ENCODE measurements around the gene ZBED4.

ZBED4 gene

DNA sequence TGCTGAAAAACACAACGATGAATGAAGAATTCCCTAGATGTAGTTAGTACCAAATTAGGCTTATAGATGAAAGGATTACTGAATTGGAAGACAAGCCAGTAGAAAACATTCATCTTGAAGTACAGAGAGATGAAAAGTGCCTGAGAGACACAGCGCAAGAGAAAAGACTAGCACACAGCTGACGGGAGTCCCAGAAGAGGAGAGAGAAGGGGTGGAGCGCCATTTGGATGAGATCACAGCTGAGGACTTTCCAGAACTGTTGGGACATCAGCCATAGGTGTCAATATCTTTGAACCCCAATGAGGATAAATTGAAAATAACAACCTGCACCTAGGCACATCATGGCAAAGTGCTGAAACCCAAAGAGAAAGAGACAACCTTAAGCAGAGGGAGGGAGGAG is 39.4 kb downstream of the ZBED4 start:
- peaks cover 64% of the 10 kb centered on the region for H3K36me3 Mint-ChIP-seq
- no peak overlapping the region for H3K4me3 Mint-ChIP-seq
- DNase-seq (ENCODE audit: low spot score in 2 of 2) (no peak), ATAC-seq (no peak)
- peaks cover 7% of the 10 kb centered on the region for H3K4me1 Mint-ChIP-seq
- H3K9me3 Mint-ChIP-seq, result no peaks in the 10 kb centered on the region
- no peak overlapping the region for H3K27ac Mint-ChIP-seq

DNA sequence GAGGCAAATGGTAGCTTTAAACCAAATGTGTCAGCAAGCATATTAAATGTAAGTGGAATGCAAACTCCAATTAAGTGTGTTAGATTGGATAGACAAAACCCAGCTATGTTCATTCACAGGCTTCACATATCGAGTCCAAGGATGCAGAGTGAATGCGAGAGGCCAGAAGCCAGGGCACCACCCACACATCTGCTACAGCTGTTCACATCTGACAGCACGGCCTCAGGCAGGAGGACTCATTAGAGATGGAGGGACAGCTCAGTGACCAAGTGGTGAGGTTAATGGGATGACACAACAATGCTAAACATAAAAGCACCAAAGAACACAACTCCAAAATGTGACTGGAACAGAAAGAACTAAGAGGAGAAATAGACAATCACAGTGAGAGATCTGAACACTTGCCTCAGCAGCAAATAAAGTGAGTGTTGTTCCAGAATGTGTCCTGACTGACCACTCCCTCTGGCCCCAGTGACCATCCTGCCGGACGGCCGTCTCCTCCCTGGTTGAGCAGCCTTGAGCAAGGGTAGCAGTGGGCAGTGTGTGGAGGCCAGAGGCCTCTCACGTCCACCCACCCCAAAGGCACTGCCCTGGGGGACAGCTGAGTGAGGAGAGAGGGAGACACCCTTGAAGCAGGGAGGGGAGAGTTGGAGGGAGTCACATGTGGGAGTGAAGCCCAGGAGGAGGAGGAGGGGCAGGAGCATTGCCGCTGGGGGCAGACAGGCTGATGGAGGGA is 40.8 kb downstream of the ZBED4 start:
- ATAC-seq (no peak), DNase-seq (ENCODE audit: low spot score in 2 of 2) (no peak)
- peak overlapping the region; percentile 71 for H3K27ac Mint-ChIP-seq
- H3K36me3 Mint-ChIP-seq, result peaks cover 60% of the 10 kb centered on the region
- no peak overlapping the region for H3K4me3 Mint-ChIP-seq
- no peaks in the 10 kb centered on the region for H3K9me3 Mint-ChIP-seq
- peaks cover 7% of the 10 kb centered on the region for H3K4me1 Mint-ChIP-seq

DNA sequence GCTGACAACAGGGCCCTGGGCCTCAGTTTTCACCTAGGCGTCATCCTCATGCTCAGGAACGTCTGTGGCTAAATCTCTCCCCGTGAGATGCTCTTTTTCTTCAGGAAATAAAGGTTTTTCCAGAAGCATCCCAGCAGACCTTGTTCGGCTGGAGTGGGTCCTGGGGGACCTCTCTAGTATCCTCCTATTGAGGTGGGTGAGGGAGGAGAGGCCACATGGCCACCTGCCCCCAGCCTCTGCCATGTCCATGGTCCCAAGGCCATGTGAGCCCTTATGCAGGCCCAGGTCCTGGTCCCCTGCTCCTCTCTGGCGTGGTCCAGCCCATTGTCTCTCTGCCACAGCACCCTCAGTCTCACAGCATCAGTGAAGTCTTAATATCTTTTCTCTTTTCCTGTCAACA is 42.6 kb downstream of the ZBED4 start:
- Mint-ChIP-seq H3K36me3 (peaks cover 59% of the 10 kb centered on the region), H3K4me3 (no peak overlapping the region), H3K27ac (no peak overlapping the region), H3K9me3 (no peaks in the 10 kb centered on the region), H3K4me1 (peaks cover 14% of the 10 kb centered on the region)
- ATAC-seq, result peak; percentile 8
- DNase-seq (ENCODE audit: low spot score in 2 of 2), result no peak

DNA sequence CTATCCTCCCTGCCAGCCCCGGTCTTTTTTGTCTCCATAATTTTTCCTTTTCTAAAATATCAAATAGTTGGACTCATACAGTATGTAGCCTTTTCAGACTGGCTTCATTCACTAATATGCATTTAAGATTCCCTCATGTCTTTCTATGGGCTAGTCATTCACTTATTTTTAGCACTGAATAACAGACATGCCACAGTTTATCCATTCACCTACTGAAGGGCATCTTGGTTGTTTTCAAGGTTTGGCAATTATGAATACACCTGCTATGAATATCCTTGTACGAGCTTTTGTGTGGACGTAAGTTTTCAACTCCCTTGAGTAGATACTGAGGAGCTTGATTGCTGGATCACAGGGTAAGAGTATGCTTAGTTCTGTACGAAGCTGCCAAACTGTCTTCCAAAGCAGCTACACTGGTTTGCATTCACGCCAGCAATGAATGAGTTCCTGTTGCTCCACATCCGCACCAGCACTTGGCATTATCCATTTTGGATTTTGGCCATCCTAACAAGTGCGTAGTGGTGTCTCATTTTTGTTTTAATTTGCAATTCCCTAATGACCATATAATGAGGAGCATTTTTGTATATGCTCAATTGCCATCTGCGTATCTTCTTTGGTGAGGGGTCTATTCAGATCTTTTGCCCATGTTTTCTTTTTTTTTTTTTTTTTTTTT is 43.5 kb downstream of the ZBED4 start:
- peaks cover 56% of the 10 kb centered on the region for H3K36me3 Mint-ChIP-seq
- H3K9me3 Mint-ChIP-seq, result no peaks in the 10 kb centered on the region
- no peak for DNase-seq (ENCODE audit: low spot score in 2 of 2)
- ATAC-seq, result no peak
- peaks cover 18% of the 10 kb centered on the region for H3K4me1 Mint-ChIP-seq
- peak overlapping the region; percentile 26 for H3K27ac Mint-ChIP-seq
- H3K4me3 Mint-ChIP-seq, result no peak overlapping the region

DNA sequence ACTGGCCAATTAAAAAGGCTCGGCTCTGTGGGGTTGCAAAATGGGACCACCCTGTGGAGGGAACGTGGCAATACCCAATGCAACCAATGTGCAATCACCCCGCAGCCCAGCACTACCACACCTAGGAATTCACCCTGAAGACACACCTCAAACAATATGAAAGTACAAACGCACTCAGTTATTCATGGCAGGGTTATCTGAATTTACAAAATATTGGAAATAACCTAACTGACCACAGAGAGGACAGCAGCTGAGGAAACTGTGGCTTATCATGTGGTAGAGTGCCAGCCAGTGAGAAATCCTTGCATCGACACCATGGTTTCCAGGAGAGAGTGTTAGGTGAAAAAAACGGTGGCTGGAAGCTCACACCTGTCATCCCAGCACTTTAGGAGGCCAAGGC is 45.9 kb downstream of the ZBED4 start:
- DNase-seq (ENCODE audit: low spot score in 2 of 2), result no peak
- Mint-ChIP-seq H3K9me3 (no peaks in the 10 kb centered on the region), H3K36me3 (peaks cover 63% of the 10 kb centered on the region), H3K27ac (no peak overlapping the region), H3K4me1 (peaks cover 14% of the 10 kb centered on the region), H3K4me3 (no peak overlapping the region)
- ATAC-seq, result no peak

DNA sequence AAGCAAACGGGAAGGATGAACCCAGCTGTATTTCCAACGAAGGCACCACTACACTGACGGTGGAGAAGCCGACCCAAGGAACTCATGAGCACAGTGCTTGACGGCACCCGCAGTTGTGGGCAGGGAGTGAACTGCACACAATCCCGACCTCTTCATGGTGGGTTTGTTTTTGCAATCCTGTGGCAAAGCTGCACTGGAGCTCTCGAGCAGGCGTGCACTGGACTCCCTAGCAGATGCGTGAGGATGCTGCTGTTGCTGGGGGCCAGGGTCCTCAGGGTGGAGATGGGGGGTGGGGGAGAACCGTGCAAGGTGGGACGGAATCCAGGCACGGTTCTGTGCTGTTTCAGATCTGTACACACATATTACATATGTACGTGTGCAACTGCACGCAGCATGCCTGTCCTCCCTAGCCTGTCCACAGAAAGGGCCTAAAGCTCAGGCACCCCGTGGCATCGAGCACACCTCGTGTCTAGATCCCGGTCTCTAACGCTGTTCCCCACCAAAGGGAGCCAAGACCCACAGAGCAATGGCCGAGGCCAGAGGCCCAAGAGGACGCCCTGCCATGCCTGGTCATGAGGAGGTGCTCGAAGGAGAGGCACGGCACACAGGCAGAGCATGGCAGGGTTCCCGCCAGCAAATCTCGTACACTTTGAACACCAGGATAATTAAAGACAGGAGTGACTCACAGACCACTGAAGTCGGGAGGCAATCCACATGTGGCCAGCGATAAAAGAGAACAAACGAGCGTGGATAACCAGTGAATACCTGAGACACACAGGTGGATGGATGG is 47.0 kb downstream of the ZBED4 start:
- Mint-ChIP-seq H3K4me1 (peaks cover 10% of the 10 kb centered on the region), H3K9me3 (no peaks in the 10 kb centered on the region), H3K36me3 (peaks cover 67% of the 10 kb centered on the region), H3K27ac (no peak overlapping the region), H3K4me3 (no peak overlapping the region)
- ATAC-seq (no peak), DNase-seq (ENCODE audit: low spot score in 2 of 2) (no peak)

DNA sequence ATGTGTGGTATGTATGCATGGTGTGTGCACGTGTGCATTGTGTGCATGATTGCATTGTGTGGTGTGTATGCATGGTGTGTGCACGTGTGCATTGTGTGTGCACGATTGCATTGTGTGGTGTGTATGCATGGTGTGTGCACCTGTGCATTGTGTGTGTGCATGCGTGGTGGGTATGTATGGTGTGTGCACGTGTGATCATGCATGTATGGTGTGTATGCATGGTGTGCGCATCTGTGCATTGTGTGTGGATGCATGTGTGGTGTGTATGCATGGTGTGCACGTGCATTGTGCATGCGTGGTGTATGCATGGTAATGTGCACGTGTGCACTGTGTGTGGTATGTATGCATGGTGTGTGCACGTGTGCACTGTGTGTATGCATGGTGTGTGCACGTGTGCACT is 47.8 kb downstream of the ZBED4 start:
- ATAC-seq (no peak), DNase-seq (ENCODE audit: low spot score in 2 of 2) (no peak)
- Mint-ChIP-seq H3K9me3 (no peaks in the 10 kb centered on the region), H3K4me3 (no peak overlapping the region), H3K36me3 (peaks cover 69% of the 10 kb centered on the region), H3K4me1 (peaks cover 10% of the 10 kb centered on the region), H3K27ac (no peak overlapping the region)

DNA sequence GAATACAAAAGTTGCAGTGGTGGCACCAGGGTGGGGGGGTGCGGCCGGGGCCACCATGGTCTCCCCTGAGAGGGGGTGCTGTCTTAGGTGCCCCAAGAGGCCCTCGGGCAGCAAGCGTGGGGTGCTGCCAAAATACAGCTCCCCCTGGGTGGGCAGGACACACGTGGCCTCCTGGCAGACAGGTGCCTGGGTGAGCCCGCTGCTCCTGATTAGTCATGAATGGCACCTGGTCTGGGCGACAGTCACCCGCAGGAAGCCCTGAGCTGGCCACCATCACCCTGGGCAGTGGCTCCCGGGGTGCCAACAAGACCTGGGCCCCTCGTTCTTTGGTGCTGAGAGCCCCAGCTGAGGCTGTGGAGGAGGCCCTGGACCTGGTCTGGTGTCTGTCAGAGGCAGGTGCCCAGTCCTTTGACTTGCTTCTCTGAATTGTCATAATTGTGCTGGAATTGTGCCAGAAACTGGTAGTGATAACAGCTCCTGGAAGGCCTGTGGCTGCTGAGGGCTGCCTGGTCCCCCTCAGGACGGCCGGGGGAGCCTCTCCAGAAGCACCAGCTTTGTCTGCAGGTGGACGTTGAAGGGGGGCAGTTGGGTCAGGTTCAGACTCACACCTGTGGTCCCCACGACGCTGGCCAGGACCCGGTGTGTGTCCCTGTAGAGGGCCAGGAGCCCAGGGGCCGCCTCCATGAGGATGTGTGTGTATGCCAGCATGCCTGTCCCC is 49.8 kb downstream of the ZBED4 start:
- peaks cover 21% of the 10 kb centered on the region for H3K4me1 Mint-ChIP-seq
- peaks cover 74% of the 10 kb centered on the region for H3K36me3 Mint-ChIP-seq
- no peaks in the 10 kb centered on the region for H3K9me3 Mint-ChIP-seq
- ATAC-seq (no peak), DNase-seq (ENCODE audit: low spot score in 2 of 2) (no peak)
- H3K27ac Mint-ChIP-seq, result no peak overlapping the region
- H3K4me3 Mint-ChIP-seq, result no peak overlapping the region

DNA sequence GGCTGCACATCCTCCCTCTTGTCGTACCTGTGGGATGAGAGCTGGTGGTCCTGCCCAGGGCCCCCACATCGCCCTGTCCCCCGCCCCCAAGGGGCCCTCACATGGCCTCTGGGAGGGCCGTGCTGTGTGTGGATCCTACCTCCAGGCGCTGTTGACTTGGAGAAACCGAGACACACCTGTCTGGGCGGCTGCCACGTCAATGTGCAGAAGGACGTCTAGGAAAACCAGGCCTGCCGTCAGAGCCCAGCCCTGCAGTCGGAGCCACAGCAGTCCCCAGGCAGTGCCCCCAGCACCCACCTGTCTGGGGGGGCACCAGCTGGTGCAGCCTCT is 50.4 kb downstream of the ZBED4 start:
- H3K27ac Mint-ChIP-seq, result no peak overlapping the region
- DNase-seq (ENCODE audit: low spot score in 2 of 2) (no peak), ATAC-seq (no peak)
- H3K9me3 Mint-ChIP-seq, result no peaks in the 10 kb centered on the region
- H3K36me3 Mint-ChIP-seq, result peaks cover 75% of the 10 kb centered on the region
- no peak overlapping the region for H3K4me3 Mint-ChIP-seq
- H3K4me1 Mint-ChIP-seq, result peaks cover 21% of the 10 kb centered on the region

DNA sequence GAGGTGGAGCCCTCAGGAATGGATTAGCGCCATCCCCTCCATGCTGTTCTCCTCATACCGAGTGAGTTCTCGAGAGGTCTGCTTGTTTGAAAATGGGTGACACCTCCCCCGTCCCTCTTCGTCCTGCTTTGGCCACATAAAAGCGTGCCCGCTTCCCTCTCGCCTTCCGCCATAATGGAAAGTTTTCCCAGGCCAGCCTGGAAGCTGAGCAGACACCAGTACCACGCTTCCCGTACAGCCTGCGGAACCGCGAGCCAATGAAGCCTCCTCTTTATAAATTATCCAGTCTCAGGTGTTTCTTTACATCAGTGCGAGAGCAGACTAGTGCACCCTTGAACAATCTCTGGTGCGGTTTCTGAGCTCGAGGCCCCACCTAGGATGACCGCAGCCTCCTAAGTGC is 51.8 kb downstream of the ZBED4 start:
- ATAC-seq (no peak), DNase-seq (ENCODE audit: low spot score in 2 of 2) (no peak)
- peaks cover 21% of the 10 kb centered on the region for H3K4me1 Mint-ChIP-seq
- peaks cover 73% of the 10 kb centered on the region for H3K36me3 Mint-ChIP-seq
- H3K27ac Mint-ChIP-seq, result peak overlapping the region; percentile 40
- H3K4me3 Mint-ChIP-seq, result no peak overlapping the region
- H3K9me3 Mint-ChIP-seq, result no peaks in the 10 kb centered on the region

DNA sequence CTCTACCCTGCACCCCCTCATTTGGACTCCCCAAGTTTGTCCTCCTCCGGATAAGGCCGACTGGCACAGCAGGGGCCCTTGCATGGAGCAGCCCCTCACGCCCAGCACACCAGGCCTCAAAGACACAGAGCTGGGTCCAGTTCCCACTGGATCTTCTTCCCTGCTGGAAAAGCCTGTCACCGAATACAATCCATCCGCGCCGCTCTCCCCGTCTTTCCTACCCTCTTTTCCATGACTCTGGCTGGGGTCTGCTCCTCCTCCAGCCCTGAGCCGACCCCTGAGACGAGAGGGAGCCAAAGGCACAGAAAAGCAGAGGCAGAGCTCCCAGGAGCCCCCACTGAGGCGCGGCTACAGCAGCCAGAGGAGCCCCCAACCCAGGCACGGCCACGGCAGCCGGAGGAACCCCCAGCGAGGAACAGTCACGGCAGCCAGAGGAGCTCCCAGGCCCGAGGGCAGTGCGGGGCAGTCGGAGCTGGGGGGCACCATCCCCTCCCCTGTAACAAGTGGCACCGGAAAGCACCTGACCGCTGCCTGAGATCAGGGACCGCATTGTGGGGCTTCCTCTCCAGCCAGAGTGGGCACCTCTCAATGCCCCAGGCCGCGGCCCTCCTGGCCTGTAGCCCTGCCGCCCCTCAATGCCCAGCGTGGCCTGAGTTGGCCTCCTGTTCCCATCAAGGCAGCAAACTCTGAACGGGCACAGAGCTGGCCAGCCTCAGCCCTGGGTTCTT is 52.6 kb downstream of the ZBED4 start:
- peaks cover 71% of the 10 kb centered on the region for H3K36me3 Mint-ChIP-seq
- no peak overlapping the region for H3K4me3 Mint-ChIP-seq
- no peaks in the 10 kb centered on the region for H3K9me3 Mint-ChIP-seq
- peaks cover 14% of the 10 kb centered on the region for H3K4me1 Mint-ChIP-seq
- no peak for DNase-seq (ENCODE audit: low spot score in 2 of 2)
- no peak for ATAC-seq
- H3K27ac Mint-ChIP-seq, result peak overlapping the region; percentile 91

DNA sequence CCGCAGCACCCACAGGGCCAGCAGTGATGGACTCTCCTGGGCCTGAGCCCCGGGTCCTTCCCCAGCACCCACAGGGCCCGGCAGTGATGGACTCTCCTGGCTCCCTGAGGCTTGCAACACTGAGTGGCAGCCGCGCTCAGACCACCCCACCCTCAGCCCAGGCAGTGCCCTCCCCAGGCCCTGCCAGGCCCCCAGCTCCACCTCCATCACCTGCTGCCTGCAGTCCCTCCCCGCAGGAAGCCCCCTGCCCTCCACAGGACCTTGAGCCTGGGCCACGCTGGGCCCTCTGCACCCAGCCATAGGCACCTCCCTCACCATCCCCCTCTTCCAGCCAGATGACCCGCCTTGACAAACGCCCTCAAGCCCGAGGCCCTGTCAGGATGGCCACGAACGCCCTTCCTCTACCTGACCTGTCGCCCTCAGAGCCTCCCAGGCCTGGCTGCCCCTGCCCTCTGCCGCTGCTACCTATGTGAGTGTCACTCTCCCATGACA is 53.2 kb downstream of the ZBED4 start:
- H3K27ac Mint-ChIP-seq, result peak overlapping the region; percentile 91
- no peak overlapping the region for H3K4me3 Mint-ChIP-seq
- DNase-seq (ENCODE audit: low spot score in 2 of 2) (no peak), ATAC-seq (no peak)
- H3K36me3 Mint-ChIP-seq, result peaks cover 68% of the 10 kb centered on the region
- peaks cover 11% of the 10 kb centered on the region for H3K4me1 Mint-ChIP-seq
- no peaks in the 10 kb centered on the region for H3K9me3 Mint-ChIP-seq

DNA sequence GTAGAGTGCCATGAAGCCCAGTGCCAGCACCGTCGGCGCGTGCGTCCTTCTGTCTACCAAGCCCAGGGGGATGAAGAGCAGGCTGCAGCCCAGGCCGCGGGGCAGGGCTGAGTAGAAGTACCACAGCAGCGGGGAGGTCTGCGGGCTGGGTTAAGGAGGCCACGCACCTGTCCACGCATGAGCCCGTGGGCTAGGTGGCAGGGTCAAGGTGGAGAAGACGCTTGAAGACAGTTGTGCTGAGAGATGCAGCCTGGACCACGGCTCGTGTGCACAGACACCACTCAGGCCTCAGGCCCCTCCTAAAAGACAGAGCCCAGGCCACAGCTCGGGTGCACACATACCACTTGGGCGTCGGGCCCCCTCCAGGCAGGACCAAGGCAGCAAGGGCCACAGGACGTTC is 54.2 kb downstream of the ZBED4 start:
- H3K36me3 Mint-ChIP-seq, result peaks cover 75% of the 10 kb centered on the region
- peak overlapping the region; percentile 91 for H3K27ac Mint-ChIP-seq

DNA sequence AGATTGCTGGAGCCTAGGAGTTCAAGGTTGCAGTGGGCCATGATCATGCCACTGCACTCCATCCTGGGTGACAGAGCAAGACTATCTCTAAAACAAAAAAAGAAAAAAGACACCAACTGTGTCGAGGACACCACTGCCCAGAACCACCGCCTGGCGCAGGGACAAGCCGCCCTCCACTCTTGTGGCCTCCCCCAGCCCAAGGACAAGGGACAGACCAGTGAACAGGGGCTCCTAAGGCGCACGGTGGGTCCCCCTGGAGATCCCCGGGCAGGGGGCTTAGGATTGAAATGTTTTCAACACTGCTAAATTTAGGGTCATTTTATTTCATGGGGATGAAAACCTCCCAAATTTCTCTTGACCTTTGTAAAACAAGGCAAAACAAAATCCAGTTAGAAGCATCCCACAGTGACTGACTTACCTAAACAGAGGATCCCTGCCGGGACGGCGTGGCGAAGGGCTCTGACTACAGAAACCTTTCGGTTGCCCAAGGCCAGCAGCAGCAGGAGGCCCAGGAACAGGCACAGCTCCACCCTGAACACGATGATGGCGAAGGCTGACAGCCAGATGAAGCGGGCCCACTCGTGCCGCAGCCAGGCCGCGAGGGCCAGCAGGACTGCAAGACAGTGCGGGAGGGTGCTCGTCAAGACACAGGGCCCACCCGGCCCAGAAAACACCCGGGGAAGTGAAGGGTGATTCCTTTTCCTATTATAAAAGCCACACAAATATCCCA is 56.0 kb downstream of the ZBED4 start:
- H3K4me3 Mint-ChIP-seq, result no peak overlapping the region
- ATAC-seq (no peak), DNase-seq (ENCODE audit: low spot score in 2 of 2) (no peak)
- H3K9me3 Mint-ChIP-seq, result no peaks in the 10 kb centered on the region
- peaks cover 72% of the 10 kb centered on the region for H3K36me3 Mint-ChIP-seq
- H3K4me1 Mint-ChIP-seq, result peaks cover 11% of the 10 kb centered on the region
- no peak overlapping the region for H3K27ac Mint-ChIP-seq

More for the DNA sequence above, 54.2 kb downstream of the ZBED4 start:
- DNase-seq (ENCODE audit: low spot score in 2 of 2) (no peak), ATAC-seq (no peak)
- H3K9me3 Mint-ChIP-seq, result no peaks in the 10 kb centered on the region
- H3K4me3 Mint-ChIP-seq, result no peak overlapping the region
- peaks cover 11% of the 10 kb centered on the region for H3K4me1 Mint-ChIP-seq
